ENCODE results near the gene TMEM30A.
A peak's percentile ranks its signal among the peaks of the same experiment; 100 is the strongest.

Gene TMEM30A

GRCh38 chr6:75291331-75291730 is 6.7 kb upstream of the TMEM30A start:
- no peak for DNase-seq

- DNase-seq: no peak
Measured at GRCh38 chr6:75290136-75290945, 5.7 kb upstream of the TMEM30A start.

- DNase-seq: no peak
Measured at GRCh38 chr6:75288023-75288422, 3.4 kb upstream of the TMEM30A start.

- no peak for DNase-seq
Measured at GRCh38 chr6:75287424-75287823, 2.8 kb upstream of the TMEM30A start.

- DNase-seq: no peak
Measured at GRCh38 chr6:75286955-75287354, 2.4 kb upstream of the TMEM30A start.

GRCh38 chr6:75285283-75285639 is 669 bp upstream of the TMEM30A start:
- no peak for DNase-seq

GRCh38 chr6:75283907-75284631 is 523 bp downstream of the TMEM30A start:
- DNase-seq: peak; percentile 7 to 24

- DNase-seq: no peak
Measured at GRCh38 chr6:75282706-75283105, 1.9 kb downstream of the TMEM30A start.

GRCh38 chr6:75281653-75282052 is 2.9 kb downstream of the TMEM30A start:
- DNase-seq: no peak

- no peak for DNase-seq
Measured at GRCh38 chr6:75280131-75280855, 4.3 kb downstream of the TMEM30A start.

- DNase-seq: no peak
Measured at GRCh38 chr6:75279418-75279817, 5.2 kb downstream of the TMEM30A start.

GRCh38 chr6:75278474-75279077 is 6.0 kb downstream of the TMEM30A start:
- no peak for DNase-seq

- no peak for DNase-seq
Measured at GRCh38 chr6:75275067-75275466, 9.5 kb downstream of the TMEM30A start.

- no peak for DNase-seq
Measured at GRCh38 chr6:75273009-75273408, 11.6 kb downstream of the TMEM30A start.

- no peak for DNase-seq
Measured at GRCh38 chr6:75272145-75272840, 12.3 kb downstream of the TMEM30A start.

- DNase-seq: no peak
Measured at GRCh38 chr6:75268988-75269354, 15.6 kb downstream of the TMEM30A start.

- no peak for DNase-seq
Measured at GRCh38 chr6:75268121-75268987, 16.2 kb downstream of the TMEM30A start.

GRCh38 chr6:75267461-75267860 is 17.1 kb downstream of the TMEM30A start:
- DNase-seq: no peak

- no peak for DNase-seq
Measured at GRCh38 chr6:75266716-75267291, 17.8 kb downstream of the TMEM30A start.

GRCh38 chr6:75263401-75263750 is 21.2 kb downstream of the TMEM30A start:
- DNase-seq: no peak

- no peak for DNase-seq
Measured at GRCh38 chr6:75262716-75263400, 21.7 kb downstream of the TMEM30A start.
